GM18907 (cell line): ENCODE data around the gene FAAP20.
A peak's percentile ranks its signal among the peaks of the same experiment; 100 is the strongest.

Source experiments
- ATAC-seq: cut with Tn5 transposase; IDR thresholded peaks from one replicate; pipeline ENCODE4 v1.9.1; 2021; ENCODE audit warnings: mild to moderate bottlenecking, moderate library complexity; ENCODE audit not compliant: unreplicated experiment

The FAAP20 gene

DNA sequence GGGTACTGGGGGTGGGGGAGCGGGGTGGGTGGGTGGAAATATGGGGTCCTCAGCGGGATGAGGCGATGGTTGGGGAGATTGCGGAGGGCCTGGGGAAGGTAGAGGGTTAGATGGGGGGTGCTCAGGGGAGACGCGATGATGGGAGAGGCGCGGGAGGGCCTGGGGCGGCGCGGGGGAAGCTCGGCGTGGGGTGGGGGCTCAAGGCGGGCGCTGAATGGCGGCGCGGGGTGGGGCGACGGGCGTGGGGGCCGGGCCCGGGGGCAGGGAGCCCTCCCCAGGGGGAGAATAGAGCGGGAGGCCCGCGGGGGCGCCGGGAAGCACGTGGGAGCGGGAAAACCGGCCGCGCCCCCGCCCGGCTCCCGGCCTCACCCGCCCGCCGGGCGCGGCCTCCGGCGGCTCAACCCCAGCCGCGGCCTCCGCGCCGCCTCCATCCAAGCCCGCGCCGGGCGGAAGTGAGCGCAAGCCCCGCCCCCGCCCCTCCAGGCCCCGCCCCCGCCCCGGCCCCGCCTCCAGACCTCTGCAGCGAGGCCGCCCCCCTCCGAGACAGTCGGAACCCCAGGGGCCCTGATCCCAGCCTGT lies at the start of gene FAAP20:
Gene FAAP20, minus strand, starts transcription at position 454 of the 579 bp plus-strand sequence. Its CDS starts 23 bp downstream, at position 431.
- ATAC-seq, result peak; percentile 39

- no peak for ATAC-seq
Measured at GRCh38 chr1:2242814-2243725, 48.5 kb upstream of the FAAP20 start.

DNA sequence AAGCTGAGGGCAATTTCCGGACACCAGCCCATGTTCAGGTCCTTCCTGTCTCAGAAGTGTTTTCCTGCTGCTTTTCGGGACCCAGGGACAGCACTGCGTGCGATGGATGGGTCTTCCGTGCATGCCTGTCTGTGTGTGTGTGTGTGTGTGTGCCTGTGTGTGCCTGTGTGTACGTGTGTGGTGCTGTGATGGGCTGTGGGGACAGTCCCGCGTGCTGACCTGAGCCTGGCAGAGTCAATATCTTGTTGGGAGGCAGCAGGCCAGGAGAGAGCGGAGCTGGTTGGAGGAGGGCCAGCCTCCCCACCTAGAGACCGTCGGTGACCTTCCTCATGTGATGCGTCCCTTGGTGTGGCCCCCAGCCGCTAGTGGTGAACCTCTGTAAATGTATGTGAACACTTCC lies 47.2 kb upstream of the FAAP20 start:
- ATAC-seq, result no peak

- no peak for ATAC-seq
Measured at GRCh38 chr1:2240270-2241156, 45.9 kb upstream of the FAAP20 start.

DNA sequence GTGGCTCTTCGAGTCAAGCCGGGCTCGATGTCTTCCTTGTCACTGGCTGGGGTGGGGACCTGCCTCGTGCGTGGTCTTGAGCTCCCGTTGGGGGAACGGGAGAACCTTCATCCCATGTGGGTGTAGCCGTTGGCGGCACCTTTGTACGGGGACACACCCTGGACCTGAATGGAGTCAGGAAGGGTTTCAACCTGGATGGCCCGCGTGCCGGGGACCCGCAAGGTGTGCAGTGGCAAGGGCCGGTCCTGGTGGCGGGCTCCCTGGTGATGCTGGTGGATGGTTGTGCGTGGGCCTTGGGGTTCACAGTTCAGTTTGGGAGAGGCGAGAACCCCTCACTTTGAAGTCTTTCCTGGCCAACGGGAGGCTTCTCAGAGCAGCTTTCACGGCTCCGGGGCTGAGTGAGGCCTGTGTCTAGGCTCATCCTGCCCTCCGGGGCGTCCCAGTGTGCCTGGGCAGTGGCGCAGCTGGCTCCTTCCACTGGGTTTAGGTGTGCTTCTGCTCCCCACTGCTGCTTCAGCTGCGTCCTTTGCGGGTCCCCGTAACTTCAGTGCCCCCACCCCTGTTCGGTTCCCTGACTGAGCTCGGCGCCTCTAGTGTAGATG lies 44.9 kb upstream of the FAAP20 start:
- ATAC-seq, result no peak

DNA sequence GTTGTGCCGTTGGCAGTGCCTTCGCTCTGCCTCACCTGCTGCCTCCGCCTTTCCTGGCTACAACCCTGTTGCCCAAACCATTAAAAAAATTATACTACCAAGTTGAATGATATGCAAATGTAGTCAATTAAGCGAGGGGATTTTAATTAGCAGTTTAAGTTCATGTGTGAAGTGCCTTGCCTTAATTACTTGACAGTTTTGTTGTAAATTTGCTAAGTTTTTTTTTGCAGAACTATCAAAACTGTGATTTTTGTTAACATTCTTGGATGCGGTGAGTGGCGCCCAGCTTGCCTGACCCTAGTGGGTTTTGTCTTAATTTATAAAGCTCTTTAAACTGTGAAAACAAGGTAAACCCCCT lies 44.4 kb upstream of the FAAP20 start:
- no peak for ATAC-seq

DNA sequence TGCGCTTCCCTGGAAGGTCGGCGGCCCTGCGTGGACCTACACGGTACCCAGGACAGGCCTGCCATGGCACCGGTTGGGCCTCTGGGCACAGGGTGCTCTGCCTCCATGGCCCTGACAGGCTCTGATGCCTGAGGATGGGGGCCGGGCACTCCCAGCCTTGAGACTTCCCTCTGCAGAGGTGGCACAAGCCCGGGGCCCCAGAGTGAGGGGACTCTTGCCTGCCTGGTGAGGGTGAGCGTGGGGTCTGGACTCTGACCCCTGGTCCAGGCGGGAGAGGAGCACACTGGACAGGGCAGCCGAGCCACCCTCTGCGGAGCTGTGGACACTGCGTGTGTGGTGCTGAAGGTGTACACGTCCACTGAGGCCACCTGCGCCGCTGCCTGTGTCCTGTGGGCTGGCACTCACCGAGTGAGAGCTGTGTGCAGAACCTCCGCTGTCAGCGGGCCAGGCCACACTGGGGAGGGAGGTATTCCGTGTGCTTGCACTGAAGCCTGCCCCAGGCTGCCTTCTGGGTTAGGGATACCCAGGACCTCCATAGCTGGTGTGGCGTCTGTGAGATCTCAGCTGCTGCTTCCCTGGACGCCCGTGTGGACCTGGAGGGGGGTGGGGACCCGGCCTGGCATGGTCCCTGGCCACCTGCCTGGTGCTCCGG lies 43.9 kb upstream of the FAAP20 start:
- no peak for ATAC-seq

GRCh38 chr1:2237773-2238172 lies 43.2 kb upstream of the FAAP20 start:
- ATAC-seq, result no peak

DNA sequence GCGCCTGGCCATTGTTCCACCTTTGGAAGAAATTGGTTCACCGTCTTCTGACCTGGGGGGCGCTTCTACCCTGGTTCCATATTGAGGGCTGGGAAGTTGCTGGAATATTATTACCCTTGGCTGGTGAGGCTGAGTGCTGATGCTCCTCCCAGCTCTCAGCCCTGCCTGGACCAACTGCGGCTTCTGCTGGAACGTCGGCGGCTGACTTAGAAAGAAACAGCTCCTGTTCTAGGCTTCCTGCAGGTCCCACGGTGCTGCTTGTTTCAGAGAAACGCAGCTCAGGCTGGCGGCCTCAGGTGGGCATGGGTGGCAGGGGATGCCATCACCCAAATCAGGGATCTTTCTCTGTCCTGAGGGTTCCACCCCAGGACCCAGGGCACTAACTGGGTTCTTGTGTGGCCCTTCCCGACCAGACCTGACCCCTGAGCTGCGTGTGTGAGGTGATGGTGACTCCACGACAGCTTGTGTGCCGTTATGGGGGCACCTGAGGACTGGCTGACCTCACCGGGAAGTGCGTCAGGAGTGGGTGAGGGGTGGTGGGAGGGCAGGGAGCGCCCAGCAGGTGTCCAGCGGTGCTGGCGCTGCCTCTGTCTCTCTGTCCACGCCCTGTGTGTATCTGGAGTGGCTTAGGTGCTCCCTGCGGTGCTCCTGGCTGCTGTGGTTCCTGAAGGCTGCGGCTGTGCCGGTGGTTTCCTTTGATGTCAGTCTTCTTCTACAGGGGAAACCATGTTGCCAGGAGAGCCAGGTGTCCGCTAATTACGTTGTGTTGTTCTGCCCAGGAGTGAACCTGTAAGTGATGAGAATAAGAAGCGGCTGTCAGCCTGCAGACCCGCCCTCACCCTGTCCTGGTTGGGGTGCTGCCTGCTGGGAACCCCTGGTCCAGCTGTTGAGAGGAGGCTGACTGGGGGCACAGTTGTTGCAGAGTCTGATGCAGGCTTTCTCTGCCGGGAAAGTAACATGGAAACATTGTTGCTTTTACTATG lies 42.4 kb upstream of the FAAP20 start:
- ATAC-seq, result no peak

DNA sequence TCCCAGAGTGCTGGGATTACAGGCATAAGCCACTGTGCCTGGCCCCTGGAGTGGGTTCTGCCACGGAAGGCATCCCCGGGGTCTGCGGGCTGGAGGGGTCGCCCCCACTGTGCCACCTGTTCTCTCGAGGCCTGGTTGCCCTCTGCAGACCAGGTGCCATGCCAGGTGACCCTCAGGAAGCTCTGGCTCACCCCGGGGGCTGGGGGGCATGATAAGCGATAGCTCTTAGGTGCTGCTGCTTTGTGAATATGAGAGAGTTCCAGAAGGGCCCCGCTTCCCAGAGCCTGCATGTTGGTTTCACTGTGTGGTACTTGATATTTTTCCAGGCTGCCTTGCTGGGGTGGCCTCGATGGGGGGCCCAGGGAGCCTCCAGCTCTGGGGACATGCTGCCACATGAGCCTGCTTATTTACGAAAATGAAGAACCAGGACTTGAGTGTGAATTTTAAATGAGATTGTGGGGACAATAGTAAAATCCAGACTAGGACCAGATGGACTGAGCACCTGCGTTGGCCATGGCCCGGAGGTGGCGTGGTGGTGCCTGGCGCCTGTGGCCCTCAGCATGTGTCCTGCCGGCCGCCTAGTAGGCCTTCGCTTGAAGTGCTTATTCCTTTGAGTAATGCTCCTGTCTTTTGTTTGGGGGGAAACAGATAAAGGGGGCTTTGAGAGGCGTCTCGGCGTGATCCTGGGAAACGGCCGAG lies 40.9 kb upstream of the FAAP20 start:
- ATAC-seq, result no peak

DNA sequence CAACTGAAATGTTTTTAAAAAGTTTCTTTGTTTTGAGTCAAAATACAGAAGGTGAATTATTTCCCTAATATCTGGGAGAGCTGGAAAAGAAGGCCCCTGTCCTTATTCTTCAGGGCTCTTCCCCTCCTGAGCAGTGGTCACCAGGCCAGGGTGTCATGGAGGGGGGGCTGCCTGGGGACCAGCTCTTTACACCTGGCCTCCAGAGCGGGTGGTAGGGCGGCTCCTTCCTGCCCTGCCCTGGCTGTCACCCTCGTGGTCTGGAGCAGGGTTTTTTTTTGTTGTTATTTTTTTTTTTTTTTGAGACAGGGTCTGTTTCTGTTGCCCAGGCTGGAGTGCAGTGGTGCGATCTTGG lies 40.2 kb upstream of the FAAP20 start:
- ATAC-seq, result no peak

DNA sequence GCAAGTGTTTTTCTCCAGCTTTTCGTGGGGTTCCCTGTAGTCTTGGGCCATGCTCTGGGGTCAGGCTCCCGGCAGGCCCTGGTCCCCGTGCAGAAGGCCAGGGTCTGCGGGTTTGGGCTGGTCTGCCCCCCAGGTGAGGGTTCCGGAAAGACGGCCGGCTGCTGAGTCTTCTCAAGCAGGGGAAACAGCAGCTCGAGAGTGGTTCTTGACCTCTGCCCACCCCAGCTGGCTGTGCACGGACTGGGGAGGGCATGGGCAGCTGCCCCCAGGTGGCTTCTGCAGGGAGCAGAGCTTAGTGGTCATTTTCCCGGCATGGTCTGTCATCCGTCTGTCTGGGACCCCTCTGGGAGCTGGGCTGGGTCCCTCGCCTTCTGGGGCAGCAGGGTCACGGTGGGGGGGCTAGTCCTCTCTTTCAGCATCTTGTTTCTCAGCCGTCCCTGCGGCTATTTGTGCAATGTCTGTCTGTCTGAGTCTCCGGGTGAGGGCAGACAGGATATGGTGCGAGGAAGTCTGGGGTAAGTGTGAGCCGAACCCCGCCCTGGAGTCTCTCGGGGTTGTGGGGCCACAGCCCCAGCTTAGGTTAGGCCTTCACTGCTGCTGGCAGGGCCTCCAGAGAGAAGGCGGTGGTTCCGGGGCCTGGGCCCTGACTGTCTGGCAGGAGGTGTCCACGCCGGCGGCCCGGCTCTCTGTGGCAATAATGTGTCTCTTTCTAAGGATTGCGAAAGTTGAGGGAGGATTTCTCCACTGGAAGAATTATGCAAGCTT lies 39.6 kb upstream of the FAAP20 start:
- ATAC-seq, result no peak

GRCh38 chr1:2233468-2233867 lies 38.9 kb upstream of the FAAP20 start:
- ATAC-seq, result no peak

DNA sequence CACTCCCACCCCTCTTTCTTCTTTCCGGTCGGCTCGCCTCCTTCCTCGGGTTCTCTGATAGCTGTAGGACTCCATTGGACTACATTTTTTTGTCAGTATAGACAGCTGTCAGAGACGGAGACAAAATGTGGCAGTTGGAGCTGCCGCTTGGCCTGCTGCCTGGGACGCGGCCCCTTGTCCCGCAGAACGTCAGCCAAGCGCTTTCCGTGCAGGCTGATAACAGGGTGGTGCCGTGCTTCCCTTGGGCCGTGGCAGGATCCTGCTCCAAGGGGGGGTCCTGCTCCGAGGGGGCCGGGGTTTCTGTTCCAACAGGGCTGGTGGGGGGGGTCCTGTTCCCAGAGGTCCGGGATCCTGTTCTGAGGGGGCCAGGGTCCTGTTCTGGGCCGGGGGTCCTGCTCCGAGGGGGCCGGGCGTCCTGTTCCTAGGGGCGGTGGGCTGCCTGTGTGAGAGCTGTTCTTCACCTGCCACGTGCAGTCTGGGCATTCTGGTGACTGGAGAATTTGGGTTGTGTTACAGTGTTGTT lies 38.4 kb upstream of the FAAP20 start:
- no peak for ATAC-seq

- ATAC-seq, result no peak
Measured at GRCh38 chr1:2232255-2232915, 37.8 kb upstream of the FAAP20 start.

GRCh38 chr1:2231532-2232254 lies 37.1 kb upstream of the FAAP20 start:
- no peak for ATAC-seq
